WTC11 (cell line): ENCODE results near the gene PIK3CG. TPM values are rescaled to one million over a fixed set of nuclear protein-coding genes. Genes with fewer than 3 reads are reported as not detected.

Experiments
- ATAC-seq: fragments of 200-7000 bp; cut with Tn5 transposase; 2 replicates; pipeline ENCODE4 v1.10.0; 2021; ENCODE audit warnings: mild to moderate bottlenecking, moderate library complexity
- CTCF ChIA-PET: fragments of 300-600 bp; sonication (Branson Sonifier 250); formaldehyde crosslinking; loops from one replicate; lab custom pipeline; 2021; ENCODE audit warnings: antibody characterized with exemption; lab: Charles Lee
- POLR2A ChIA-PET: fragments of 350-600 bp; sonication (Branson Sonifier 250); formaldehyde crosslinking; loops from one replicate; lab custom pipeline; 2021; ENCODE audit warnings: antibody characterized with exemption; lab: Charles Lee
- DNase-seq: peaks from one replicate; pipeline ENCODE4 v3.0.0; 2021; ENCODE audit warnings: low spot score
- H3K27ac Mint-ChIP-seq: 2 replicates; pipeline ENCODE4 v1.8.0; 2021; ENCODE audit warnings: mixed read lengths
- H3K27me3 Mint-ChIP-seq: 2 replicates; pipeline ENCODE4 v1.8.0; 2021; ENCODE audit warnings: low read depth, mild to moderate bottlenecking, moderate library complexity, mixed read lengths
- H3K36me3 Mint-ChIP-seq: 2 replicates; pipeline ENCODE4 v1.8.0; 2021; ENCODE audit warnings: mixed read lengths
- H3K4me1 Mint-ChIP-seq: 2 replicates; pipeline ENCODE4 v1.8.0; 2022; ENCODE audit warnings: mixed read lengths
- H3K4me3 Mint-ChIP-seq: 2 replicates; pipeline ENCODE4 v1.8.0; 2021; ENCODE audit warnings: mild to moderate bottlenecking, moderate library complexity, mixed read lengths
- H3K9me3 Mint-ChIP-seq: 2 replicates; pipeline ENCODE4 v1.8.0; 2021; ENCODE audit warnings: mixed read lengths
- ATF1 ChIP-seq: sonication (generic); formaldehyde crosslinking; IDR thresholded peaks from 2 replicates; pipeline ENCODE4 v1.8.1; 2023; ENCODE audit warnings: mild to moderate bottlenecking, moderate library complexity, missing genetic modification reagents
- ETV6 ChIP-seq: sonication (generic); formaldehyde crosslinking; IDR thresholded peaks from 2 replicates; pipeline ENCODE4 v1.8.1; 2022; ENCODE audit warnings: mild to moderate bottlenecking, missing genetic modification reagents
- GABPB1 ChIP-seq: sonication (generic); formaldehyde crosslinking; IDR thresholded peaks from 2 replicates; pipeline ENCODE4 v1.8.1; 2023; ENCODE audit warnings: mild to moderate bottlenecking, missing genetic modification reagents
- GRHL2 ChIP-seq: fragments of 250-450 bp; sonication (Bioruptor Pico); IDR thresholded peaks from 2 replicates; pipeline ENCODE4 v1.8.0; 2022; ENCODE audit warnings: mild to moderate bottlenecking, moderate library complexity; ENCODE audit not compliant: insufficient replicate concordance, severe bottlenecking
- NFATC4 ChIP-seq: fragments of 250-450 bp; sonication (Bioruptor Pico); IDR thresholded peaks from 2 replicates; pipeline ENCODE4 v1.9.0; 2021; ENCODE audit warnings: mild to moderate bottlenecking
- NFE2L1 ChIP-seq: sonication (generic); formaldehyde crosslinking; IDR thresholded peaks from 2 replicates; pipeline ENCODE4 v1.8.1; 2023; ENCODE audit warnings: missing genetic modification reagents
- SOX15 ChIP-seq: fragments of 250-450 bp; sonication (Bioruptor Pico); IDR thresholded peaks from 2 replicates; pipeline ENCODE4 v1.9.0; 2021; ENCODE audit warnings: mild to moderate bottlenecking
- TEAD4 ChIP-seq: sonication (generic); formaldehyde crosslinking; IDR thresholded peaks from 2 replicates; pipeline ENCODE4 v1.8.0; 2022; ENCODE audit warnings: mild to moderate bottlenecking, missing genetic modification reagents
- ZBTB21 ChIP-seq: sonication (generic); formaldehyde crosslinking; IDR thresholded peaks from 2 replicates; pipeline ENCODE4 v1.8.1; 2023; ENCODE audit warnings: mild to moderate bottlenecking, missing genetic modification reagents, borderline replicate concordance
- ZNF219 ChIP-seq: sonication (generic); formaldehyde crosslinking; IDR thresholded peaks from 2 replicates; pipeline ENCODE4 v1.8.0; 2023; ENCODE audit warnings: missing genetic modification reagents, mild to moderate bottlenecking, borderline replicate concordance
- total RNA-seq: library from RNA; stranded (reverse); gene quantifications from 3 replicates; pipeline ENCODE4 v1.2.3, GENCODE V29; 2021
- TF ChIP-seq, protein P1 (sequence below): sonication (generic); formaldehyde crosslinking; IDR thresholded peaks from 2 replicates; pipeline ENCODE4 v1.8.0; 2022; ENCODE audit warnings: mild to moderate bottlenecking, missing genetic modification reagents
- TF ChIP-seq, protein P2 (sequence below): fragments of 250-450 bp; sonication (Bioruptor Pico); IDR thresholded peaks from 2 replicates; pipeline ENCODE4 v1.9.0; 2021; ENCODE audit warnings: mild to moderate bottlenecking
- TF ChIP-seq, protein P3 (sequence below): sonication (generic); formaldehyde crosslinking; conservative IDR thresholded peaks from 2 replicates; pipeline ENCODE4 v1.8.1; 2022; ENCODE audit warnings: mild to moderate bottlenecking, missing genetic modification reagents
- TF ChIP-seq, protein P4 (sequence below): sonication (generic); formaldehyde crosslinking; IDR thresholded peaks from 2 replicates; pipeline ENCODE4 v1.8.1; 2022; ENCODE audit warnings: mild to moderate bottlenecking, moderate library complexity, missing genetic modification reagents
- TF ChIP-seq, protein P5 (sequence below): sonication (generic); formaldehyde crosslinking; IDR thresholded peaks from 2 replicates; pipeline ENCODE4 v1.8.1; 2023; ENCODE audit warnings: mild to moderate bottlenecking, missing genetic modification reagents
- TF ChIP-seq, protein P6 (sequence below): sonication (generic); formaldehyde crosslinking; IDR thresholded peaks from 2 replicates; pipeline ENCODE4 v1.8.1; 2022; ENCODE audit warnings: low read depth, mild to moderate bottlenecking, moderate library complexity, missing genetic modification reagents, borderline replicate concordance
- TF ChIP-seq, protein P7 (sequence below): sonication (generic); formaldehyde crosslinking; IDR thresholded peaks from 2 replicates; pipeline ENCODE4 v1.8.0; 2023; ENCODE audit warnings: missing genetic modification reagents
- TF ChIP-seq, protein P8 (sequence below): sonication (generic); formaldehyde crosslinking; IDR thresholded peaks from 2 replicates; pipeline ENCODE4 v1.8.0; 2023; ENCODE audit warnings: mild to moderate bottlenecking, missing genetic modification reagents
- TF ChIP-seq, protein P9 (sequence below): fragments of 250-450 bp; sonication (Bioruptor Pico); conservative IDR thresholded peaks from 2 replicates; pipeline ENCODE4 v1.9.0; 2021; ENCODE audit warnings: mild to moderate bottlenecking

PIK3CG gene
- total RNA-seq, 1 experiment from 2014 or later: 0.07 TPM

DNA sequence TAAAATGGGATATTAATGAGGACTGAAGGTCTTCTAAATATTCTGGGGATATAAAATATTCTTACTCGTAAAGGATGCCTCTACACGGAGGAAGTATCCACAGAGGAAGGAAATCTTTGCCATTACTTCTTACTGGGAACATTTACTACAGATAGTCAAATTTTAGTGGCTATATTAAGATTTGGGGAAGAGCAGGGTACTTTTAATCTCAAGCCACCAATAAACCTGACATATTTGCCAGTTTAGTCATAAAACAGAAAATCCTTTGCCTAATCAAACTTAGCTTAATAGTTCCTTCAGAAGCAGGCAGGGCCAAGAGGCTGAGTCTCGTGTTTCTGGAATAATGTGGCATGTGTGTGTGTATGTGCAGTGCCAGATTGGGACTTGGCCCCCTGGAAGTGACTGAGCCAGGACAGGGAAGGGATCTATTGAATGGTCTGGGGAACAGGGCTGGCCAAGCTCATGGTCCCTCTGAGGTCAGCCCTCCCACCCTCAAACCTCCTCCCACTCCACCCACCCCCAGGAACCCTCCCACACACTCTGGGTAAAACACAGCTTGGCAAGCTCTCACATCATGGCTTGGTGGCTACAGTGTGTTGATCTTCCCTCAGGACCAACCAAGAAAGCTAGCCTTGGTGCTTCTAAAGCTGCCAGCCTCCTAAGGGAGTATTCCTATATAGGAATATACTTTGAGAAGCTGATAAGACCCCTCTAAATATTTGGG, 1.6 kb upstream of the PIK3CG start:
- H3K4me3 Mint-ChIP-seq: no peak overlapping the region
- H3K9me3 Mint-ChIP-seq: 0 out of 2 replicates have a peak, but pooled peaks cover 4% of the 10 kb centered on the region
- H3K27me3 Mint-ChIP-seq: no peaks in the 10 kb centered on the region
- no peak for TF ChIP-seq TEAD4 (CRISPR knock-in tag)
- TF ChIP-seq NFE2L1 (CRISPR knock-in tag): no peak
- TF ChIP-seq, protein P1, sequence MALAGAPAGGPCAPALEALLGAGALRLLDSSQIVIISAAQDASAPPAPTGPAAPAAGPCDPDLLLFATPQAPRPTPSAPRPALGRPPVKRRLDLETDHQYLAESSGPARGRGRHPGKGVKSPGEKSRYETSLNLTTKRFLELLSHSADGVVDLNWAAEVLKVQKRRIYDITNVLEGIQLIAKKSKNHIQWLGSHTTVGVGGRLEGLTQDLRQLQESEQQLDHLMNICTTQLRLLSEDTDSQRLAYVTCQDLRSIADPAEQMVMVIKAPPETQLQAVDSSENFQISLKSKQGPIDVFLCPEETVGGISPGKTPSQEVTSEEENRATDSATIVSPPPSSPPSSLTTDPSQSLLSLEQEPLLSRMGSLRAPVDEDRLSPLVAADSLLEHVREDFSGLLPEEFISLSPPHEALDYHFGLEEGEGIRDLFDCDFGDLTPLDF (CRISPR knock-in tag): no peak
- no peak for TF ChIP-seq ZBTB21
- no peak for TF ChIP-seq GRHL2
- no peak for TF ChIP-seq GABPB1 (CRISPR knock-in tag)
- TF ChIP-seq, protein P2, sequence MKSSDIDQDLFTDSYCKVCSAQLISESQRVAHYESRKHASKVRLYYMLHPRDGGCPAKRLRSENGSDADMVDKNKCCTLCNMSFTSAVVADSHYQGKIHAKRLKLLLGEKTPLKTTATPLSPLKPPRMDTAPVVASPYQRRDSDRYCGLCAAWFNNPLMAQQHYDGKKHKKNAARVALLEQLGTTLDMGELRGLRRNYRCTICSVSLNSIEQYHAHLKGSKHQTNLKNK: no peak
- TF ChIP-seq, protein P3, sequence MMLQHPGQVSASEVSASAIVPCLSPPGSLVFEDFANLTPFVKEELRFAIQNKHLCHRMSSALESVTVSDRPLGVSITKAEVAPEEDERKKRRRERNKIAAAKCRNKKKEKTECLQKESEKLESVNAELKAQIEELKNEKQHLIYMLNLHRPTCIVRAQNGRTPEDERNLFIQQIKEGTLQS (CRISPR knock-in tag): no peak
- TF ChIP-seq SOX15: no peak
- TF ChIP-seq, protein P4, sequence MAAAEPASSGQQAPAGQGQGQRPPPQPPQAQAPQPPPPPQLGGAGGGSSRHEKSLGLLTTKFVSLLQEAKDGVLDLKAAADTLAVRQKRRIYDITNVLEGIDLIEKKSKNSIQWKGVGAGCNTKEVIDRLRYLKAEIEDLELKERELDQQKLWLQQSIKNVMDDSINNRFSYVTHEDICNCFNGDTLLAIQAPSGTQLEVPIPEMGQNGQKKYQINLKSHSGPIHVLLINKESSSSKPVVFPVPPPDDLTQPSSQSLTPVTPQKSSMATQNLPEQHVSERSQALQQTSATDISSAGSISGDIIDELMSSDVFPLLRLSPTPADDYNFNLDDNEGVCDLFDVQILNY (CRISPR knock-in tag): no peak
- TF ChIP-seq, protein P5, sequence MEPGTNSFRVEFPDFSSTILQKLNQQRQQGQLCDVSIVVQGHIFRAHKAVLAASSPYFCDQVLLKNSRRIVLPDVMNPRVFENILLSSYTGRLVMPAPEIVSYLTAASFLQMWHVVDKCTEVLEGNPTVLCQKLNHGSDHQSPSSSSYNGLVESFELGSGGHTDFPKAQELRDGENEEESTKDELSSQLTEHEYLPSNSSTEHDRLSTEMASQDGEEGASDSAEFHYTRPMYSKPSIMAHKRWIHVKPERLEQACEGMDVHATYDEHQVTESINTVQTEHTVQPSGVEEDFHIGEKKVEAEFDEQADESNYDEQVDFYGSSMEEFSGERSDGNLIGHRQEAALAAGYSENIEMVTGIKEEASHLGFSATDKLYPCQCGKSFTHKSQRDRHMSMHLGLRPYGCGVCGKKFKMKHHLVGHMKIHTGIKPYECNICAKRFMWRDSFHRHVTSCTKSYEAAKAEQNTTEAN (CRISPR knock-in tag): no peak
- no peak for TF ChIP-seq ETV6 (CRISPR knock-in tag)
- TF ChIP-seq, protein P6, sequence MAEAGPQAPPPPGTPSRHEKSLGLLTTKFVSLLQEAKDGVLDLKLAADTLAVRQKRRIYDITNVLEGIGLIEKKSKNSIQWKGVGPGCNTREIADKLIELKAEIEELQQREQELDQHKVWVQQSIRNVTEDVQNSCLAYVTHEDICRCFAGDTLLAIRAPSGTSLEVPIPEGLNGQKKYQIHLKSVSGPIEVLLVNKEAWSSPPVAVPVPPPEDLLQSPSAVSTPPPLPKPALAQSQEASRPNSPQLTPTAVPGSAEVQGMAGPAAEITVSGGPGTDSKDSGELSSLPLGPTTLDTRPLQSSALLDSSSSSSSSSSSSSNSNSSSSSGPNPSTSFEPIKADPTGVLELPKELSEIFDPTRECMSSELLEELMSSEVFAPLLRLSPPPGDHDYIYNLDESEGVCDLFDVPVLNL (CRISPR knock-in tag): no peak
- TF ChIP-seq, protein P7, sequence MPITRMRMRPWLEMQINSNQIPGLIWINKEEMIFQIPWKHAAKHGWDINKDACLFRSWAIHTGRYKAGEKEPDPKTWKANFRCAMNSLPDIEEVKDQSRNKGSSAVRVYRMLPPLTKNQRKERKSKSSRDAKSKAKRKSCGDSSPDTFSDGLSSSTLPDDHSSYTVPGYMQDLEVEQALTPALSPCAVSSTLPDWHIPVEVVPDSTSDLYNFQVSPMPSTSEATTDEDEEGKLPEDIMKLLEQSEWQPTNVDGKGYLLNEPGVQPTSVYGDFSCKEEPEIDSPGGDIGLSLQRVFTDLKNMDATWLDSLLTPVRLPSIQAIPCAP (CRISPR knock-in tag): no peak
- TF ChIP-seq, all 79 proteins: peak for 0
- Mint-ChIP-seq H3K36me3 (no peaks in the 10 kb centered on the region), H3K27ac (no peak overlapping the region), H3K4me1 (peaks cover 10% of the 10 kb centered on the region)
- ATAC-seq: no peak
- POLR2A ChIA-PET: no interaction called here
- DNase-seq: no peak
- CTCF ChIA-PET: no interaction called here

DNA sequence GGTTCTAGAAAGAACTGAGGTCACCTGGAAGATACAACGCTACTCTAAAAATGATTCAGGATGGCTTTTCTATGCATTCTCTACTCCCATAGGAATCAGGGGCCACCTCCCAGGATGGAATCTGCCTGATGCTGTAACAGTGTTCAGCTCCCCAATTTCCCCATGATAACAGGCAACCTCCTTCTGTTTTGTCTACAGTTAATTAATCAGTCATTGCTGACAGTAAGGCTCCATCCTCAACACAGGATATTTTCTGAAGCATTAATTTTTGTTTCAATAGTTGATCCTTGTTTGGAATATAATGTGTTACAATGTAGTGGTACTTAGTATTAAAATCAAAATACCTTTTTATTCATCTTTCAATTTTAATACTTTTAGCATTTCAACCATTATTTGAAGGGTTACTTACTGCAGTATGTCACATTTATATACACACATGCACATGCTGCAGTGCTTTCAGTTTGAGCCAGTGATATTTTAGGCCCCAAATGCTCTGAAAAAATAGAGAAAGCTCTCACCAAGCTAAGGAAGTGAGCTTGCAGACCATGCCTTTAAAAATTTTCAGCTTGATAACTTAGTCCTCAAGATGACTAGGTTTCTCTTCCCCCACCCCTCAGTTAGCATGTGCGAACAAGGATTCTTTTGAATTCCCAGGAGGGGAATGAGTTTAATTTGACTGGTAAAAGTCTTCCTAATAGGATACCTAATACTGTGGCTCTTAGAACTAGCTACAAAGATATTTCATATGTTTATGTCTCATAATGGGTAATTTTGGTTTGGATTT, 592 bp upstream of the PIK3CG start:
- H3K27ac Mint-ChIP-seq: no peak overlapping the region
- ATAC-seq (no peak), DNase-seq (no peak)
- no peaks in the 10 kb centered on the region for H3K27me3 Mint-ChIP-seq
- peaks cover 10% of the 10 kb centered on the region; the same call in 1 of the 2 replicates for H3K9me3 Mint-ChIP-seq
- ChIA-PET CTCF (interaction anchor here (1.2 kb wide), 1 partner anchor 71 kb away, joined by 3 read pairs; no protein-coding TSS in a partner anchor), POLR2A (no interaction called here)
- no peak overlapping the region for H3K4me3 Mint-ChIP-seq
- peaks cover 10% of the 10 kb centered on the region for H3K4me1 Mint-ChIP-seq
- H3K36me3 Mint-ChIP-seq: no peaks in the 10 kb centered on the region
- no peak for TF ChIP-seq ETV6 (CRISPR knock-in tag)
- TF ChIP-seq, protein P5 (CRISPR knock-in tag): no peak
- TF ChIP-seq ZNF219 (CRISPR knock-in tag): no peak
- TF ChIP-seq ATF1 (CRISPR knock-in tag): no peak
- no peak for TF ChIP-seq NFATC4 (CRISPR knock-in tag)
- TF ChIP-seq, protein P8, sequence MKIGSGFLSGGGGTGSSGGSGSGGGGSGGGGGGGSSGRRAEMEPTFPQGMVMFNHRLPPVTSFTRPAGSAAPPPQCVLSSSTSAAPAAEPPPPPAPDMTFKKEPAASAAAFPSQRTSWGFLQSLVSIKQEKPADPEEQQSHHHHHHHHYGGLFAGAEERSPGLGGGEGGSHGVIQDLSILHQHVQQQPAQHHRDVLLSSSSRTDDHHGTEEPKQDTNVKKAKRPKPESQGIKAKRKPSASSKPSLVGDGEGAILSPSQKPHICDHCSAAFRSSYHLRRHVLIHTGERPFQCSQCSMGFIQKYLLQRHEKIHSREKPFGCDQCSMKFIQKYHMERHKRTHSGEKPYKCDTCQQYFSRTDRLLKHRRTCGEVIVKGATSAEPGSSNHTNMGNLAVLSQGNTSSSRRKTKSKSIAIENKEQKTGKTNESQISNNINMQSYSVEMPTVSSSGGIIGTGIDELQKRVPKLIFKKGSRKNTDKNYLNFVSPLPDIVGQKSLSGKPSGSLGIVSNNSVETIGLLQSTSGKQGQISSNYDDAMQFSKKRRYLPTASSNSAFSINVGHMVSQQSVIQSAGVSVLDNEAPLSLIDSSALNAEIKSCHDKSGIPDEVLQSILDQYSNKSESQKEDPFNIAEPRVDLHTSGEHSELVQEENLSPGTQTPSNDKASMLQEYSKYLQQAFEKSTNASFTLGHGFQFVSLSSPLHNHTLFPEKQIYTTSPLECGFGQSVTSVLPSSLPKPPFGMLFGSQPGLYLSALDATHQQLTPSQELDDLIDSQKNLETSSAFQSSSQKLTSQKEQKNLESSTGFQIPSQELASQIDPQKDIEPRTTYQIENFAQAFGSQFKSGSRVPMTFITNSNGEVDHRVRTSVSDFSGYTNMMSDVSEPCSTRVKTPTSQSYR (CRISPR knock-in tag): no peak
- TF ChIP-seq, protein P9, sequence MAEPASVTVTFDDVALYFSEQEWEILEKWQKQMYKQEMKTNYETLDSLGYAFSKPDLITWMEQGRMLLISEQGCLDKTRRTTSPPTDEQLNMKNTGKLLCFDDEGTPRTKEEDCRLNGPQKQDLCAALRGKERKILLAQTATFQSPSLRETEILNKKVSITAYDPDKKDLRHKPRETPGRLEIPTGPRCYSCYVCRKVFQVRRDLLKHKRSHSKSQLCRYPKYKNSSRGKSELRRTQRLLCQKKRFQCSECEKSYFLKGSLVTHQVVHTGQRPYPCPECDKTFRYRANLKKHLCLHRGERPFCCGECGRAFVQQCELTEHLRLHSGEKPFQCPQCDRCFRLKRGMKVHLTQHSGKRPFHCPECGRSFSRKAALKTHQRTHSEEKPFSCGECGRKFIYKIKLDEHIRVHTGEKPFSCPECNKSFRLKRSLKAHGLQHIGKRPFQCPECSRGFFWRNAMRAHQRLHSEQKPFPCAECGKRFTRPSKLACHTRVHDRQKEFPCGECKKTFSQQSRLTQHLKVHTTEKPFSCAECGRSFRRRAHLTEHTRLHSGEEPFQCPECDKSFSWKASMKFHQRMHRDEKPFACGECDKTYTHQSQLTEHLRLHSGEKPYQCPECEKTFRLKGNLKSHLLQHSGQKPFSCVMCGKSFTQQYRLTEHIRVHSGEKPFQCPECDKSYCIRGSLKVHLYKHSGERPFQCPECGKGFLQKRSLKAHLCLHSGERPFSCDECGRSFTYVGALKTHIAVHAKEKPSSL (CRISPR knock-in tag): no peak
